Mucosa of gallbladder (tissue), 1 donor: Measurements from ENCODE around the gene USP2. TPM values are rescaled to one million over a fixed set of nuclear protein-coding genes. Genes with fewer than 3 reads are reported as not detected.

Experiments used
- DNase-seq: peaks from one replicate; pipeline ENCODE4 v3.0.0-alpha.2; 2020; ENCODE audit warnings: low spot score
- total RNA-seq: library from RNA; stranded (reverse); gene quantifications from one replicate; pipeline ENCODE4 v1.2.1, GENCODE V29; 2021
- donor health status: DM: no; HTN: no; CAD: no.

Gene USP2
- total RNA-seq, 1 donor from 2014 or later, result 7.3 TPM

- DNase-seq, result peak; percentile 75
Observed at GRCh38 chr11:119323532-119324033, 57.9 kb downstream of the USP2 start.

GRCh38 chr11:119322921-119323531 lies 58.5 kb downstream of the USP2 start:
- no peak for DNase-seq

- no peak for DNase-seq
Observed at GRCh38 chr11:119322360-119322739, 59.1 kb downstream of the USP2 start.

GRCh38 chr11:119320776-119321524 lies 60.5 kb downstream of the USP2 start:
- no peak for DNase-seq

- no peak for DNase-seq
Observed at GRCh38 chr11:119320240-119320775, 61.2 kb downstream of the USP2 start.

GRCh38 chr11:119319700-119320239 lies 61.7 kb downstream of the USP2 start:
- no peak for DNase-seq

GRCh38 chr11:119319136-119319699 lies 62.3 kb downstream of the USP2 start:
- no peak for DNase-seq

GRCh38 chr11:119318240-119319135 lies 63.0 kb downstream of the USP2 start:
- no peak for DNase-seq

- DNase-seq, result no peak
Observed at GRCh38 chr11:119317592-119318239, 63.8 kb downstream of the USP2 start.

GRCh38 chr11:119316729-119317591 lies 64.5 kb downstream of the USP2 start, which contains the start of gene MCAM:
MCAM (minus strand) TSS chr11:119317130; CDS start chr11:119317101, 29 bp downstream.
- DNase-seq, result no peak

GRCh38 chr11:119316016-119316728 lies 65.3 kb downstream of the USP2 start:
- DNase-seq, result no peak

- DNase-seq, result no peak
Observed at GRCh38 chr11:119315131-119316015, 66.1 kb downstream of the USP2 start.

- DNase-seq, result no peak
Observed at GRCh38 chr11:119314726-119315125, 66.8 kb downstream of the USP2 start.

- no peak for DNase-seq
Observed at GRCh38 chr11:119310682-119311052, 70.8 kb downstream of the USP2 start.

GRCh38 chr11:119309953-119310681 lies 71.4 kb downstream of the USP2 start:
- DNase-seq, result no peak

- DNase-seq, result no peak
Observed at GRCh38 chr11:119309411-119309810, 72.1 kb downstream of the USP2 start.

- DNase-seq, result no peak
Observed at GRCh38 chr11:119307974-119308373, 73.5 kb downstream of the USP2 start.
